Endodermal cell (in vitro differentiated cells): ENCODE data around the gene PRL. TPM values are rescaled to one million over a fixed set of nuclear protein-coding genes. Genes with fewer than 3 reads are reported as not detected.

Source experiments
- DNase-seq: peaks from one replicate; pipeline ENCODE4 v3.0.0-alpha.2; 2017
- H3K27ac ChIP-seq: 2 replicates; pipeline ENCODE4 v1.5.1; 2013; ENCODE audit warnings: mild to moderate bottlenecking, low read depth, low read length, moderate library complexity
- H3K27me3 ChIP-seq: 2 replicates; pipeline ENCODE4 v1.6.1; 2013; ENCODE audit warnings: mild to moderate bottlenecking, low read length, moderate library complexity; ENCODE audit not compliant: insufficient read depth, control insufficient read depth, poor library complexity, severe bottlenecking
- H3K36me3 ChIP-seq: 2 replicates; pipeline ENCODE4 v1.7.0; 2013; ENCODE audit warnings: mild to moderate bottlenecking, low read length, moderate library complexity; ENCODE audit not compliant: control insufficient read depth, insufficient read depth
- H3K4me1 ChIP-seq: one replicate; pipeline ENCODE4 v1.7.0; 2013; ENCODE audit warnings: low read length; ENCODE audit not compliant: control insufficient read depth, insufficient read depth
- H3K4me3 ChIP-seq: 2 replicates; pipeline ENCODE4 v1.5.1; 2013; ENCODE audit warnings: mild to moderate bottlenecking, low read length, moderate library complexity
- H3K9ac ChIP-seq: 2 replicates; pipeline ENCODE4 v1.6.1; 2013; ENCODE audit warnings: mild to moderate bottlenecking, low read length, moderate library complexity; ENCODE audit not compliant: poor library complexity, severe bottlenecking; ENCODE audit errors: extremely low read depth
- H3K9me3 ChIP-seq: 2 replicates; pipeline ENCODE4 v1.6.1; 2013; ENCODE audit warnings: mild to moderate bottlenecking, low read length, moderate library complexity; ENCODE audit not compliant: control insufficient read depth
- H3K27ac Mint-ChIP-seq: 2 replicates; pipeline ENCODE4 v1.8.0; 2020; ENCODE audit warnings: mixed read lengths
- H3K27me3 Mint-ChIP-seq: 2 replicates; pipeline ENCODE4 v1.8.0; 2021; ENCODE audit warnings: mild to moderate bottlenecking, mixed read lengths; ENCODE audit not compliant: insufficient read depth
- H3K36me3 Mint-ChIP-seq: 2 replicates; pipeline ENCODE4 v1.8.0; 2020; ENCODE audit warnings: low read depth, mixed read lengths
- H3K4me1 Mint-ChIP-seq: 2 replicates; pipeline ENCODE4 v1.8.0; 2020; ENCODE audit warnings: mixed read lengths
- H3K4me3 Mint-ChIP-seq: 2 replicates; pipeline ENCODE4 v1.8.0; 2020; ENCODE audit warnings: mild to moderate bottlenecking, moderate library complexity, mixed read lengths
- H3K9me3 Mint-ChIP-seq: 2 replicates; pipeline ENCODE4 v1.8.0; 2020; ENCODE audit warnings: mild to moderate bottlenecking, mixed read lengths
- CTCF ChIP-seq: fragments of 200-600 bp; sonication (generic); conservative IDR thresholded peaks from 2 replicates; pipeline ENCODE4 v1.5.0; 2021; ENCODE audit warnings: antibody characterized with exemption, mild to moderate bottlenecking
- WGBS, 2 experiments: methylation state at CpG; one replicate each; pipeline versions ENCODE4 v1.1.5 to v1.1.7; 2013; ENCODE audit warnings: missing lambda C conversion rate in 2 of 2, mixed read lengths in 1 of 2; ENCODE audit not compliant: insufficient coverage in 1 of 2, insufficient read length in 1 of 2; 5-methylcytosine and 5-hydroxymethylcytosine counted together
- total RNA-seq, 2 donors: library from RNA; stranded (reverse); fragmentation: NEBNext Ultra II Directional in 1 of 2; extraction: Animal tissue kit (Norgen Biotek cat#: 25700) in 1 of 2; gene quantifications; 2 replicates in 1 of 2; 3 replicates in 1 of 2; pipeline ENCODE4 v1.2.1, GENCODE V29; 2021

PRL gene
- total RNA-seq, 2 donors from 2014 or later = not detected

GRCh38 chr6:22239261-22239921 lies 57.4 kb downstream of the PRL start:
- TF ChIP-seq CTCF = no peak
- H3K36me3 Mint-ChIP-seq = no peaks in the 10 kb centered on the region
- H3K9me3 Mint-ChIP-seq = peaks cover 27% of the 10 kb centered on the region

GRCh38 chr6:22238861-22239260 lies 58.0 kb downstream of the PRL start:
- TF ChIP-seq CTCF = no peak
- no peaks in the 10 kb centered on the region for H3K27me3 ChIP-seq
- peaks cover 11% of the 10 kb centered on the region for H3K9me3 ChIP-seq
- H3K27me3 Mint-ChIP-seq = peaks cover 8% of the 10 kb centered on the region
- H3K4me1 ChIP-seq = no peaks in the 10 kb centered on the region
- no peak overlapping the region for H3K4me3 ChIP-seq
- no peak overlapping the region for H3K4me3 Mint-ChIP-seq
- no peak overlapping the region for H3K27ac ChIP-seq
- no peak for DNase-seq
- no peak overlapping the region for H3K27ac Mint-ChIP-seq
- peaks cover 25% of the 10 kb centered on the region for H3K9me3 Mint-ChIP-seq
- H3K36me3 Mint-ChIP-seq = no peaks in the 10 kb centered on the region
- no peaks in the 10 kb centered on the region for H3K36me3 ChIP-seq
- WGBS, 2 experiments = 85 to 93% methylated on average over 2 to 4 of the region's 4 CpGs
- no peak overlapping the region for H3K9ac ChIP-seq
- H3K4me1 Mint-ChIP-seq = no peaks in the 10 kb centered on the region

More at GRCh38 chr6:22239261-22239921, 57.4 kb downstream of the PRL start:
- Histone ChIP-seq H3K4me3 (no peak overlapping the region), H3K9ac (no peak overlapping the region), H3K27me3 (no peaks in the 10 kb centered on the region), H3K4me1 (no peaks in the 10 kb centered on the region), H3K9me3 (peaks cover 11% of the 10 kb centered on the region), H3K36me3 (no peaks in the 10 kb centered on the region), H3K27ac (no peak overlapping the region)
- Mint-ChIP-seq H3K4me3 (no peak overlapping the region), H3K4me1 (no peaks in the 10 kb centered on the region), H3K27me3 (peaks cover 8% of the 10 kb centered on the region), H3K27ac (no peak overlapping the region)
- DNase-seq = no peak
- 67 to 75% methylated on average over 3 to 4 of the region's 4 CpGs for WGBS, 2 experiments

- H3K36me3 ChIP-seq = no peaks in the 10 kb centered on the region
- no peak overlapping the region for H3K27ac Mint-ChIP-seq
- peaks cover 11% of the 10 kb centered on the region for H3K9me3 Mint-ChIP-seq
- H3K9ac ChIP-seq = no peak overlapping the region
- 0% methylated on average over 1 of the region's 1 CpG; no CpG with 5 or more reads in 1 of the 2 experiments for WGBS, 2 experiments
- TF ChIP-seq CTCF = no peak
- no peaks in the 10 kb centered on the region for H3K4me1 Mint-ChIP-seq
- H3K4me1 ChIP-seq = no peaks in the 10 kb centered on the region
- H3K27ac ChIP-seq = no peak overlapping the region
- peaks cover 11% of the 10 kb centered on the region for H3K9me3 ChIP-seq
- no peak overlapping the region for H3K4me3 ChIP-seq
- no peak for DNase-seq
- no peaks in the 10 kb centered on the region for H3K36me3 Mint-ChIP-seq
- H3K27me3 Mint-ChIP-seq = peaks cover 3% of the 10 kb centered on the region
- no peaks in the 10 kb centered on the region for H3K27me3 ChIP-seq
- H3K4me3 Mint-ChIP-seq = no peak overlapping the region
These were observed 59.3 kb downstream of the PRL start for GRCh38 chr6:22237526-22237925.
